GM23248 (cell line): ENCODE measurements around the gene NOXA1.

Experiments used
- EZH2 ChIP-seq: fragments of 200-600 bp; sonication (generic); IDR thresholded peaks from 2 replicates; pipeline ENCODE4 v1.6.1; 2018; ENCODE audit warnings: antibody characterized with exemption, mild to moderate bottlenecking; ENCODE audit not compliant: insufficient read depth, poor library complexity, severe bottlenecking
- EZH2phosphoT487 ChIP-seq: fragments of 200-600 bp; sonication (generic); IDR thresholded peaks from 2 replicates; pipeline ENCODE4 v1.6.1; 2018; ENCODE audit warnings: antibody characterized with exemption, moderate library complexity, mild to moderate bottlenecking, low read depth; ENCODE audit not compliant: insufficient read depth

- TF ChIP-seq EZH2 (no peak), EZH2phosphoT487 (no peak)
Measured at GRCh38 chr9:137477778-137478612, 54.8 kb downstream of the NOXA1 start.
